ENCODE data around the gene HRC.

GRCh38 chr19:49150944-49151243, 4.3 kb downstream of the HRC start:
- TF ChIP-seq CTCF (IDR thresholded peaks at IDR 0.05; ENCODE audit: extremely low read depth in 1 of 2, insufficient read depth in 1 of 2, low read depth in 1 of 2, low read length in 2 of 2), result no peak
- TF ChIP-seq EZH2 (IDR thresholded peaks at IDR 0.05; ENCODE audit: borderline replicate concordance, low read depth, low read length, severe bottlenecking), result no peak
- no peak for TF ChIP-seq POLR2AphosphoS5 (IDR thresholded peaks at IDR 0.05; ENCODE audit: insufficient read depth, low read depth, low read length)

All from endothelial cell of umbilical vein (primary cell).